Stimulated activated naive CD8-positive, alpha-beta T cell treated with anti-CD3 and anti-CD28 coated beads, Interleukin-15, Interleukin-2, amounts not matched to agents 100 ng/mL and 50 ng/mL, for 24 hours (primary cell): ENCODE data around the gene ZNF667.
A peak's percentile ranks its signal among the peaks of the same experiment; 100 is the strongest.

Experiments used
- H3K27ac Mint-ChIP-seq: one replicate; pipeline ENCODE4 v1.8.0; 2021; ENCODE audit warnings: mild to moderate bottlenecking, mixed read lengths
- H3K27me3 Mint-ChIP-seq: one replicate; pipeline ENCODE4 v1.8.0; 2021; ENCODE audit warnings: mixed read lengths
- H3K36me3 Mint-ChIP-seq: one replicate; pipeline ENCODE4 v1.8.0; 2021; ENCODE audit warnings: low read depth, mixed read lengths
- H3K4me1 Mint-ChIP-seq: one replicate; pipeline ENCODE4 v1.8.0; 2021; ENCODE audit warnings: low read depth, mixed read lengths
- H3K4me3 Mint-ChIP-seq: one replicate; pipeline ENCODE4 v1.8.0; 2021; ENCODE audit warnings: mild to moderate bottlenecking, mixed read lengths
- H3K9me3 Mint-ChIP-seq: one replicate; pipeline ENCODE4 v1.8.0; 2021; ENCODE audit warnings: mixed read lengths

The ZNF667 gene

DNA sequence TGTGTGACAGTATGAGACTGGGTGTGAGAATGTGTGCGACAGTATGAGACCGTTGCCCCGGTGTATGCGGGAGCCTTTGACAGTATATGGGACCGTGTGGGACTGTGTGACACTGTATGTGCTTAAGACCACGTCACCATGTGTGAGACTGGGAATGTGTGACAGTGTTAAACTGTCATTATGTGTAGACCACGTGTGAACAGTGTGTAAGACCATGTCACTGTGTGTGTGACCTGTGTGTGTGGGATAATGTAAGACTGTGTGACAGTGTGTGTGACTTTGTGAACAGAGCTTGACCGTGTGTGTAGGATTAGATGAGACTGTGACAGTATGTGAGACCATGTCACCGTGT, 72.5 kb downstream of the ZNF667 start:
- Mint-ChIP-seq H3K4me1 (peaks cover 31% of the 10 kb centered on the region), H3K9me3 (peaks cover 56% of the 10 kb centered on the region), H3K27ac (peak overlapping the region; percentile 87), H3K27me3 (no peaks in the 10 kb centered on the region), H3K36me3 (peaks cover 77% of the 10 kb centered on the region), H3K4me3 (peak overlapping the region; percentile 87)

DNA sequence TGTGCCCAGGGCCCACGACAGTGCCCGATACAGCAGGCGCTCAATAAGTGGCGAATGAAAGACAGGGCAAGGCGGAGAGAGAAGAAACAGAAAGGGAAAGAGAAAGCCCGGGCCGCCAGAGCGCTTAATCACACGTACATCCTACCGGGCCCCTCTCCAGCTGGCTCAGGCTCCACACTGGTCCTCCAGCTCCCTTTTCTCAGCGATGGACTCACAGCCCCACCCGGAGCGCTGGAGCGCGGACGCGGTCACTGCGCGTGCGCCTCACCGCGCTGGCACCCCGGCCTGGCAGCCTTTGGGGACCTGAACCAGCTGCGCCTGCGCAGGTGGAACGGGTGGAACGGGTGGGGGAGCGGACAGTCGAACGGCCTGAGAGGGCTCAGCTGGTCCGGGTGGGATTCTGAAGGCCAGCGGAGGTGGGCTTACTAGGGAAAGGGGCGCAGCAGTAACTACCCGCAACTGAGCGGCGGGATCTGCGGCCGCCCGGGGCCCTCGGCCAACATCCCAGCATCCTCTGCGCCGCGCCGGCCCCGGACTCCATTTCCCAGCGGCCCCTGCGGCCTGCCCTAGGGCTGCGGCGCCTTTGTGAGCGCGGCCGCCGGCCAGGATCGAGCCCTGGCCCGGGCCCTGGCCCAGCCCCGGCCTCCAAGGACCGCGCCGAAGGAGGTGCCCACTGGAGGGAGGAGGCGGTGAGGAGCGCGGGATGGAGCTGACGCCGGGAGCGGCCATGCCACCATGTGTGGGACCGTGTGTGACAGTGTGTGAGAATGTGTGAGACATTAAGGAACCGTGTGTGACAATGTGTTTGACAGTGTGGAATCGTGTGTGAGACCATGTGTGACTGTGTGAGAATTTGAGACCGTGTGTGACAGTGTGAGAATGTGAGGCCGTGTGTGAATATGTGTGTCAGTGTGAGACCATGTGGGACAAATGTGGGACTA, 73.1 kb downstream of the ZNF667 start, which contains the start of gene ZNF583:
Gene ZNF583 (plus strand): TSS at position 569 of the 941 bp plus-strand sequence. CDS start 2,783 bp downstream, outside the sequence.
- peaks cover 61% of the 10 kb centered on the region for H3K9me3 Mint-ChIP-seq
- H3K4me1 Mint-ChIP-seq: peaks cover 31% of the 10 kb centered on the region
- no peaks in the 10 kb centered on the region for H3K27me3 Mint-ChIP-seq
- peaks cover 77% of the 10 kb centered on the region for H3K36me3 Mint-ChIP-seq
- peak within 1 kb of the TSS; percentile 87 for H3K27ac Mint-ChIP-seq
- H3K4me3 Mint-ChIP-seq: peak within 1 kb of the TSS; percentile 87

DNA sequence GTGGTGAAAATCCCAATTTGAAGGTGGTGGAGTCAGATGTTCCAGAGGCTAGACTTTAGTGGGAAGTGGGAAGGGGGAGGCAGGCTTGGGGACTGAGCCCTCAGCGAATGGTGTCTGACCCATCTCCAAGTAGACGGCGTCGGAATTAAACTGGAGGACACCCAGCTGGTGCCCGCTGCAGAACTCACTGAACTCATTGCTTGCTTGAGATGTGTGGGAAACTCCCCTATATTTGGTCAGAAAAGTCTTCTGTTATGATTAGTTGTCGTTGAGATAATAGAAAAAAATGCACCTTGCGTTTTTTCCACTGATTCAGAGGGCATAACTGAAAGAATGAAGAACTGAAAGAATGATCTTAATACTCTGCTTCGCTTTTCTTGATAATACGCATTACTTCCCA, 73.9 kb downstream of the ZNF667 start:
- Mint-ChIP-seq H3K4me3 (peak overlapping the region; percentile 87), H3K27me3 (no peaks in the 10 kb centered on the region), H3K27ac (peak overlapping the region; percentile 87), H3K9me3 (peaks cover 61% of the 10 kb centered on the region), H3K4me1 (peaks cover 31% of the 10 kb centered on the region), H3K36me3 (peaks cover 77% of the 10 kb centered on the region)

DNA sequence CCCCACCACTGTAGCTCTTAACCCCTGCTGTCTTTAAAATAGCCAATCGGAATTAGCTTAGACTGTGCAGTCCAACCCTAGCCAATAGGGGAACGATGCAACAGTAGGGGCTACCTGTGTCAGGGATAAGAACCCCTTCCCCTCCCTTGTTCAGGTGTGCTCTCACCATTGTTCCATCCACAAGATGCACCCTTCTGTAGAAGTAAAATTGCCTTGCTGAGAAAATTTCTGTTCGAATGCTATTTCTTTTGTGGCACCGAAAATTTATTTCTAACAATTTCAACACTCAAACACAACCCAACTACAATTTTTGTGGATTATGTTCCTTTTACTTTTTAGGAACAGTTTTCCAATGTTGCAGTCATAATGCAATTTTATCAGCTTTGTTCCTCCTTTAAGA, 76.7 kb downstream of the ZNF667 start:
- Mint-ChIP-seq H3K4me3 (no peak overlapping the region), H3K27me3 (no peaks in the 10 kb centered on the region), H3K36me3 (peaks cover 72% of the 10 kb centered on the region), H3K4me1 (peaks cover 28% of the 10 kb centered on the region), H3K9me3 (peaks cover 61% of the 10 kb centered on the region), H3K27ac (no peak overlapping the region)

DNA sequence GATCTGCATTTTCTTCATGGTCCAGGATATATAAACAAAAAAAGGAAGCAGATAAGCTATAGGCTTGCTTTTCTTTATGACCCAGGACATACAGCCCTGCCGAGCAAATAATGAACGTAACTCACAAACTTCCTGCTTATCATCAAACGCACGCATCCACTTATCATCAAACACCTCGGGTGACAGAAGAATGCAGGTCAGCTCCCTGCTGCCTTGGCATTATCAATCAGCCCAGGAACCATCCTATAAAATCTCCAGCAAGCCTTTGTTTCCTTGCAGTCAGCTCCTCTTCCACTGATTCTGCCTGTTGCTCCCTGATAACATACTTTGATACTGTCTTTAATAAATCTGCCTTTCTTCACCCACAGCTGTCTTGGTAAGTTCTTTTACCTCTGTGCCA, 78.3 kb downstream of the ZNF667 start:
- H3K27me3 Mint-ChIP-seq: no peaks in the 10 kb centered on the region
- H3K4me1 Mint-ChIP-seq: peaks cover 20% of the 10 kb centered on the region
- no peak overlapping the region for H3K27ac Mint-ChIP-seq
- peaks cover 74% of the 10 kb centered on the region for H3K36me3 Mint-ChIP-seq
- H3K4me3 Mint-ChIP-seq: no peak overlapping the region
- H3K9me3 Mint-ChIP-seq: peaks cover 57% of the 10 kb centered on the region

DNA sequence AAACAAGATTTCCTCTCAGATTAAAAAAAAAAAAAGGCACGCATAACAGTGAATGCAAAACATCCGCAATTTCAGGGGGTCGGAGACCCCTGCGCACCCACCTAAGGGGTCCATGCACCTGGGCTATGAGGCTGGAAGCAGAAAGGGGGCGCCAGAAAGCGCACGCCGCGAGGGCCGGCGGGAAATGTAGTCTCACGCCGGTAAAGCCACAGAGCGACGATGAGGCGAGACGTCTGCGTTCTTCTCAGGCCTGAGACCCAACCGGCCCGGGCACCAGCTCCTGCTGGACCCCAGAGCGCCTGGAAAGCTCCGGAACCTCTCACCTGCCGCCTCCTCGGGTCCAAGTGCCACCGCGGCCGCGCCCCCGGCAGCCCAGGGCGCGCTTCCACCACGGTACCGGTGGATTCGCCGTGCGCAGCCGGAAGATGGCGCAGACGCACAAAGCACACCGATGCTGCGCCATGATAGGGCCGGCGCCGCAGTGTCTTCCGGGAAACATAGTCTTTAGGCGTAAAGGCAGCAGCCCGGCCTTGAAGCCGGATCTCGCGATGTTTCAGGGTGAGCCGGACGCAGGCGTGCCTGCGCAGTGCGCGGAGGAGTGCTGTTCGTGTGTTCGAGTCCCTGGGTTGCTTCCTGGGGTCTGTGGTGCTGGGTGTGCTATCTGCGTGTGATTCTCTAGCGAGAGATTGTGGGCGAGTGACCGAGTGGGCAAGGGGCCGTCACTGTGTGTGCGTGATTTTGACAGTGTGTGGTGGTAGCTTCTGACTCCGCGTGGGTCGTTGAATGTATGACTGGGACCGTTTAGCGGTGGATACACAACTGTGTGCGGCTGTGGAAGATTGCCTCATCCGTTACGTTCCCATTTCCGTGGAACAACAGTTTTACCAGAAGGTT, 83.8 kb downstream of the ZNF667 start, which contains the start of gene ZNF582:
Gene ZNF582 (minus strand): TSS at position 416 of the 894 bp plus-strand sequence. CDS start 1,782 bp downstream, outside the sequence.
- Mint-ChIP-seq H3K9me3 (peaks cover 55% of the 10 kb centered on the region), H3K27me3 (no peaks in the 10 kb centered on the region), H3K4me3 (peak within 1 kb of the TSS; percentile 87), H3K4me1 (peaks cover 15% of the 10 kb centered on the region), H3K36me3 (peaks cover 75% of the 10 kb centered on the region), H3K27ac (peak within 1 kb of the TSS; percentile 94)
